Fibroblast of skin of scalp (primary cell): ENCODE measurements around the gene ZKSCAN3.
"Not testable (repeated sequence)": the region's sequence is repeated elsewhere in the genome, so short reads cannot be mapped to it uniquely, and the experiment has no call there.

Experiments used
- DNase-seq: peaks from one replicate; pipeline ENCODE4 v3.0.0-alpha.2; 2013

Gene ZKSCAN3

DNA sequence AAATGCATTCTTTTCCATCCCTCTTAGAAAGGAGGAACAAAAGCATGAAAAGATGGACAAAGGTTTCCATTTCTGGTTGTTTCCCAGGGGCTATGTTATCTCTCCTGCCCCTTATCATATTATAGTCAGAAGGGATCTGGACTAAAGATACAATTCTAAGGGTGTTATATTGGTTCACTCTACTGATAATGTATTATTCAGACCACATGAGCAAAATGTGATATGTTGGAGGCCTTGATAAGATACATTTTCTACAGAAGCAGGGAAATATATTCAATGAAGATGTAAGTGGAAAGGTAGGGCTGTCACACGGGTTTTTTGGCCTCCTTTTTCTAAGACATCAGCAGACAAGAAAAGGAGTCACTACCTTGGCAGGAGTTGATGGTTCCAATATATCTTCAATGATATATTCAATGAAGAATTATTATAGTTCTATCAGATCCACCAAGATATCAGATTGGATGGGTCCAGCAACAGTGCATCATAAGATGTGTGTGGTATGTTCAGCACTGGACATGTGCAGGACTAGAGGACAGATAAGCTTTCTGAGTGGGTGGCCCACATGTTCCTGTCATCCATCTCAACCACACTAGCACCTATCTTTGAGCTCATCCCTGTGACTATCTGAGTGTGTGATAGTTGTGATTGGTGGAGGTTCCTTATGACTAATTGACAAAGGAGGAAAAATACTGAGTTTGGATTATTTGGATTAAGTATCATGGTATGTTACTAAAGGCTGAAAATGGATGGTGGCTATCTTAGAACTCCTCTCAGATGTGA is 5.7 kb upstream of the ZKSCAN3 start:
- no peak for DNase-seq

DNA sequence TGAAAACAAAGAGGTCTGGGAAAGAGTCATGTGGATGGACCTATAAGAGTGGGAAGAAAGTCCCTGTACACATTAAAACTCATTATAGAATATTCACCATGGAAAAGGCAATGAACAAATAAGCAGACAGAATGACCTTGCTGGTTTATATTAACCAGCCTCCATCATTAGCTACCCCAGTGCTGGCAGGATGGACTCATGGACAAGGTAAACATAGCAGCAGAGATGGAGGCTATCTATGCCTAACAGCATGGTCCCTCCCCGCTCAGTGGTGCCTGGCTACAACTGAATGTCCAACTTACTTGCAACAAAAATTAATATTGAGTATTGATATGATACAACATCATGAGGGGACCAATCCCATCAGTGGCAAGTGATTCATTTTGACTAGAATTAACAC is 4.5 kb upstream of the ZKSCAN3 start:
- DNase-seq: no peak

DNA sequence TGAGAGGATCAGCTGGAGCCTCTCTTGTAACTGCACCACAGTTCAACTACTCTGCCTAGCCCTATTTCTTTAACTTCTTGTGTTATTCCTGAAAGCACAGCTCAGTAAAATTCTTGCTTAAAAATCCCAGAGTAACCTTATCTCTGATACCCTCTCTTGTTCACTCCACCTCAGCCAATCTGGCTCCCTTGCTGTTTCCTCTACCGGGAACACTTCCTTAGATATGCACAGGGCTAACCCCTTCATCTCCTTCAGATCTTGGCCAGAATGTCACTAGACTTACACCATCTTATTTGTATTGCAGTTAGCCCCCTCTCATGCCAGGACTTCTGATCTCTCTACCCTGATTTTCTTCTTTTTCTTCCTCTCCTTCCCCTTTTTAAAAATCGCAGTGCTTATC is 2.6 kb upstream of the ZKSCAN3 start:
- DNase-seq: no peak

DNA sequence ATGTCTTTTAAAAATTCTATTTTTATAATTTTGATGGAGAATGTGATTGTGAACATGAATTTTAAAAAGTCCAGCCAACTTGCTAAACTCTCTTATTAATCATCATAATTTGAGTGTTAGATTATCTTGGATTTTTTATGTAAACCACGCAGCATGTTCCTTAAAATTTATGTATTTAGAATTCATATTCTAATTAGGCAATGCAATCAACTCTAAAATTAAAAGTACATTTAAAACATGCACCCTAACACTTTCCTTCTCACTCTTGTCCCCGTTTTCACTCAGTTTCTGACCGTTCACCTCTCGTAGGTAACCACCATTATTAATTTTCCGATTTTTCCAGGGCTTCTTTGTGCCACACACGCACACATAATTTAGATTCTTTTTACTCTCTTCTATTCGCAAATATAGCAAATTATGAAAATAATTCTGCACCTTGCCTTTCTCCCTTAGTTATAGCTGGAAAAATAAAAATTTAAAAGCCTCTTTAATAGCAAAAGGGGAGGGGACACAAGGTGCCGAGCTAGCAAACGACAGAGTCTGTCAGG is 329 bp upstream of the ZKSCAN3 start:
- no peak for DNase-seq

DNA sequence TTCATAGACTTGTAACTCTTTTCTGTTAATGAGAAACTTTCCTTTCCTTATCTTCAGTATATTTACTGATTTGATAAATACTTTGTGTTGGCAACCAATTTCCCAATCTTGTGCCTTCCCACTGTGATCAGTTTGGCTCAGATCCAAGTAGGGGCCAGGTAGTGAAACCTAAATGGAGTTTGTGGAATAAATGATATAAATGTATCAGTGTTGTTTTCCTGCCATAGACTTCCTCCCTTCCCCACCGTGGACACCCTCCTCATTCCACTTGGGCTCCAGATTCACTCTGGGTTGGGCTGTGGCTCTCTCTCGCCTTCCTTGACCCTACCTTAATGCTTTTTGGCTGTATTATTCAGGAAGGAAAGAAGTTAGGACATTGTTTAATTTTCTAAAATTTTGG is 1.3 kb downstream of the ZKSCAN3 start:
- no peak for DNase-seq

DNA sequence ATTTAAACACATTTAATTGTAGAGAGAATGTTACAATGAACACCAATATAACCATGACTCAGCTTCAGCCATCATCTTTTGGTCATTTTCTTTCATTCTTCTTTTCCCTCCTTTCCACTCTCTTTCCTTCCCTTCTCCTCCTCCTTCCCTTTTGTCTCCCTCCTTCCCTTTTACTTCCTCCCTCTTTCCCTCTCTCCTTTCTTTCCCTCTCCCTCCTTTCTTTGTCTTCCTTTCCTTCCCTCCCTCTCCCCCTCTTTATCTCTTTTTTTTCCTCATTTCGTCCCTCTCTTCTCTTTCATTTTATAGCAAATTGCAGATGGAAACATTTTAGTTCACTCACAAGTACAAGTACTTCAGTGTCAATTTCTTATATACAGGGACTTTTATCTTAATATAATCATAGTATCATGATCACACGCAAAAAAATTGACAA is 1.8 kb downstream of the ZKSCAN3 start:
- no peak for DNase-seq

DNA sequence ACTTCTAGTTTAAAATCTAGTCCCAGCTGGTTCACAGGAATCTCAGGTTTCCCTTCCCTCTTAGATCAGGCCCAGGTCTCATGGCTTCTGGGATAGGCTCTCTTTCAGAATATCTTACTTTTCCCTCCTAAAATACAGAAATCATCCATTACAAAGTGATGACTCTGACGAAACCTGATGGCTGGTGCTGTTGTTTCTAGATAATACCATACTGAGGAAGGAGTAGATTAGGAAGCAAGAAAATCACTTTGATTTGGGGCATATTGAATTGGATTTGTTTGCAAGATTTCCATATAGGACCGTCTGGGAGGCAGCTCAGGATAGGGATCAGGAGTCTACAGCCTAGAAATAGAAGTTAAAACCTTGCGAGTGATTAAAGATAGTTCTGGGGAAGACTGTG is 3.6 kb downstream of the ZKSCAN3 start:
- DNase-seq: no peak

DNA sequence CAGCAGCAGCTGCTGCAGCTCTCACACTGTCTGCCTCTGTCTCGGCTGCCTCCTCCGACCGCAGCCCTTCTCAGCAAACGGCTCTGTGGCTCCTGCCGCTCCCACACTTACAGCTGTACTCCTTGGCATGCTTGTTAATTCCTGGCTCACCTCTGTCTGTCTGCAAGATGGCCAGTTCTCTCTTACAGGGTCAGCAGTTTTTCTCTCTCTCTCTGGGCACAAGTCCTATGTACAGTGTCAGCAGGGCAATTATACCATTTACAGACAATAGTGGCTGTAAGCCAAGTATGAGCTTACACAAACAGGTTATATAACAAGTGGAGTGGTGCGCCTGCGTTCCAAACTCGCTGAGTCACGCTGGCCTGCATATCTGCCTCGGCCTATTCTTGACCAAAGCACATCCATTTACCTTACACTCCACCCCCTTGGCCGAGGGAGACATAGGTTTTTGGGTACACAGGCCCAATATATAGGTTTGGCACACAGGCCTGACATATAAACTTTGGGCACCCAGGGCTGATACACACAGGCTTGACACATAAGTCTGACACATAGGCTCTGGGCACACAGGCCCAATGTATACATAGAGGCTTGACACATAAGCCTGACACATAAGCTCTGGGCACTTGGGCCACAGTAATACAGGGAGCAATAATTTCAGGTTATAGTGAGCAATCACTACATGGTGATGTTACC is 4.4 kb downstream of the ZKSCAN3 start:
- no peak for DNase-seq

DNA sequence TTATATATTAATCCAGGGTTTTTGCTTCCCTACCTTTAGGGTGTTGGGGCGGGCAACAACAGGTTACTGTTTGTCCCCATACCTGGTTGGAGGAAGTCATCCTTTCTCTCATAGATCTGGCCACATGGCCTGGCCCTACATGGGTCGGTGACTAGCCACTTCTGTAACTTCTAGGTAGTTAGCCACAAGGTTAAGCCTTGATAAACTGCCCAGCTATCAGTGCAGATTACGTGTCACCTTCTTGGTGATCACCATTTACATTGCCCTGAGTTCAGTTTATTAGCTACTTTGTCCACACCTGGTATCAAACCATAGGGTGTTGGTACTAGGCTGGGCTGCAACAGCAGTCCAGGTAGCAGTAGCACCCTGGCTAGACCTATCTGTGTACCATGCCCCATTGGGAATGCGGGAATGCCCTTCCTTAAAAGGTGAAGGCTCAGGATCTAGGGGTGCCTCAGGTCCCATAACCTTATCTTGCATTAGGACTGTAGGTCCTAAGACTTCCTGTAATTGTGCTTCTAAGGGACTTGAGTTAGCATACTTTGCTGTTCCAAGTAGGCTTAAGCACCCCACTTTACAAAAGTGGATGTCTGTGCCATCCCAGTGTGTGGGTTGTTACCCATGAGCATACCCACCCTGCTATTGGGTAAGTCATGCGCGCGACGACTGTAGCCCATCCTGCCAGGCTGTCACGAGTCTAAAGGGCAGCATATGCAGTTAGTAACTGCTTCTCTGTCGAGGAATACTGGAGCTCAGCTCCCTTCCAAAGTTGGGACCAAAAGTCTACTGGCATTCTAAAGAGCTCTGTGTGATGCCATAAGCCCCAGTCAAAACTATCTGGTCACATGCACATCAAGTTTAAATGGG is 5.2 kb downstream of the ZKSCAN3 start:
- DNase-seq: no peak

DNA sequence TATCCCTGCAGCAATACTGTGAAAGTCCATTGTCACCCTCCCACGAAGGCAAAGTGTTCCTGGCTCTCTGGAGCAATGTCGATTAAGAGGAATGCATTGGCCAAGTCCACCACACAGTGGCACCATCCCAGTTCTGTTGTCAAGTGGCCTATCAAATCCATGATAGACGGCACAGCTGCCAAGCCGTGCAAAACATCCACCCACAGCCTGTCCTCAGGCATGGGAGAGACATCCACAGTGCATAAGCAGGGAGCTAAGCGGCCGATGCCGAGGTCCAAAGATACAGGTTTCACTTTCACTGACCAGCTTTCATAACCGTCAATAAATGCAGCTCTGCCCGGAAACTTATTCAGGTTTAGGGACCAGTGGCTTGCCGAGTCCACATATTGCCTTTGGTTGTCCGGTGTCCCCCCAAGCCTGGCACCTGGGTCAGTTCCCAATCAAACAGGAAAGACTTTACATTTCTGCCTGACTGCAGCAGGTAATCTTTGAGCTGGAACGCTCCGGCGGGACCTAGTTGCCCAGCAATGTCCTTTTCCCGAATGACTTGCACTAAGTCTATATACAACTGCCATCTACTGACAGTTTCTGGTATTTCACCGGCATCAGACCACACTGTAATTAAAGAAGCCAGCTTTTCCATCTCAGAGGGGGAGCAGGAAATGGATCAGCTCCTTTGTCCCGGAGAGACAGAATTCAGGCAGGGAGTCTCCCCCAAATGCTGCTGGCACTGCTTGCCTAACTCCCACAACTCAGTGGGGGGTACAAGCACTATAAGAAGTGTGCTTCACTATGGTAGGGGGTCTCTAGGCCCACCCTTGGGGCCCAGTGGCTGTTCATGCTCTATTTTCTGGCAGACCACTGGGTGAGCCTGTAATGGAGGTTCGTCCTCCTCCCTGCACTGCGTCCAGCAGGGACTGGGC is 6.3 kb downstream of the ZKSCAN3 start:
- peak; percentile 82 for DNase-seq

DNA sequence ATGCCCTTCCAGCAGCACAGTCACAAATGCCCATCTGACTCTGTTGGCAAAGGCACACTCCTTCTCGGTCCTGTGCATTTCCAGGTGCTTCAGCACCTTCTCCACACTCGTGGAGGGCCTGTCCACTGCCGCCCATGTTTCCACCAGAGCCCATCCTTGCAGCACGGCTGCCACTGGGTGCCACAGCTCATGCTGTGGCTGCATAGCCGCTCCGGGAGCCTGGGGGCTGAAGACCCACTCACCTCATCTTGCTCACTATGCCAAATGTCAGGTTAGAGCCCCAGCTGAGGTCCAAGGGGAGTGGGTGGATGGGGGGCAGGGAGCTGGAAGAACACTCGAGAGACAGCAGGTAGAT is 6.9 kb downstream of the ZKSCAN3 start:
- no peak for DNase-seq

DNA sequence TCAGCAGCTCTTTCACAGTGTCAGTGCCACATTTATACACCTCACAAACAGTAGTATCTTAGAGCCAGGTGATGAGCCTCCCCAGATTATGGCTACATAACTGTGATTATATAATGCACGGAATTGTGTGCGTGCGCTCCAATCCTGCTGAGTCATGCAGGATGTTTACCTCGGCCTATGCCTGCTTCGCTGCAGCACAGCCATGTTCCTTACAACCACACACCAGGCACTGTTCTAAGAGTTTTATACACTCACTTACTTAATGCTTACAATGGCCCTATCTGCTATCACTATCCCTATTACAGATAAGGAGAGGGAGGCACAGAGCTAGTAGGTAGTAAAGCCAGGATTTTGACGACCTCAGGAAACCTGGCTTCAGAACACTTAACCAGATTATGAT is 7.3 kb downstream of the ZKSCAN3 start:
- no peak for DNase-seq

DNA sequence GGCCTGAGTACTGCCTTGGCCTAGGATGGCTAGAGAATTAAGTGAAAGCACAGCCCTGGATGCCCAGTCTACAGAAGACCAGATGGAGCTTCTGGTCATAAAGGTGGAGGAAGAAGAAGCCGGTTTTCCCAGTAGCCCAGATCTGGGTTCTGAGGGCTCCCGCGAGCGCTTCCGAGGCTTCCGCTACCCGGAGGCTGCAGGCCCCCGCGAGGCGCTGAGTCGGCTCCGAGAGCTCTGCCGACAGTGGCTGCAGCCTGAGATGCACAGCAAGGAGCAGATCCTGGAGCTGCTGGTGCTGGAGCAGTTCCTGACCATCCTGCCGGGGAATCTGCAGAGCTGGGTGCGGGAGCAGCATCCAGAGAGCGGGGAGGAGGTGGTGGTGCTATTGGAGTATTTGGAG is 9.8 kb downstream of the ZKSCAN3 start:
- DNase-seq: not testable (repeated sequence)

DNA sequence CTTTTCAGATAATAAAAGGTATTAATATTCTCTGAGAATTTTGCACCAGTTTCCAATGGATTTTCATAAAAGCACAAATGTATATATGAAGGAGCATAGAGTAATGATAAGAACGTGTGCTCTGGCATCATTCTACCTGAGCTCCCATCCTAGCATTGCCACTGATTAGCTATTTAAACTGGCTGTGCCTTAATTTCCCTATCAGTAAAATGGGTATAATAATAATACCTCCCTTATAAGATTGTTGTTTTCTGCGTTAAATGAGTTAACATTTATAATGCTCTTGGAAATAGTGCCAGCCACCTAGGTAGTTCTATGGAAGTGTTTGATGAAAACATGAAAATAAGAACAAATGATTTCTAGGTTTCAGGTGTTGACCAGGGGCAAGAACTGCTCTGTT is 11.2 kb downstream of the ZKSCAN3 start:
- DNase-seq: no peak

DNA sequence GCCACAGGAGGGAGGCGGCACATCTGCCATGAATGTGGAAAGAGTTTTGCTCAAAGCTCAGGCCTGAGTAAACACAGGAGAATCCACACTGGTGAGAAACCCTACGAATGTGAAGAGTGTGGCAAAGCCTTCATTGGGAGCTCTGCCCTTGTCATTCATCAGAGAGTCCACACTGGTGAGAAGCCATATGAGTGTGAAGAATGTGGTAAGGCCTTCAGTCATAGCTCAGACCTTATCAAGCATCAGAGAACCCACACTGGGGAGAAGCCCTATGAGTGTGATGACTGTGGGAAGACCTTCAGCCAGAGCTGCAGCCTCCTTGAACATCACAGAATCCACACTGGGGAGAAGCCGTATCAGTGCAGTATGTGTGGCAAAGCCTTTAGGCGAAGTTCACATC is 15.8 kb downstream of the ZKSCAN3 start:
- not testable (repeated sequence) for DNase-seq

DNA sequence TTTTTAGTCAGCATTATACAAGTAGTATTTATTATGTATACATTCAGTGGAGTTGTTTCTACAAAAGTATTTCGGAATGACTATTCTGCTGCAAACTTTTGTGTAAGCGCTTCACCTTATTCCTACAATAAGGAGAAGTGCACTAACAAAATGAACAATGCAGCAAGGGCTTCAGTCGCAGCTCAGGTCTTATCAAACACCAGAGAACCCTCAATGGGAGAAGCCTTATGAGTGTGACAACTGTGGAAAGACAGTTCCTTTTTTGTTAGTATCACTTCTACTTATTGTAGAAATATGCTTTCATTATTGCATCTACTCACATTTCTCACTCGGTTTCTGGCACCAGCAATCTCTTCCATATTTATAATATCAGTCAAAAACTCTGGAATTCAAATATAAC is 18.8 kb downstream of the ZKSCAN3 start:
- no peak for DNase-seq

DNA sequence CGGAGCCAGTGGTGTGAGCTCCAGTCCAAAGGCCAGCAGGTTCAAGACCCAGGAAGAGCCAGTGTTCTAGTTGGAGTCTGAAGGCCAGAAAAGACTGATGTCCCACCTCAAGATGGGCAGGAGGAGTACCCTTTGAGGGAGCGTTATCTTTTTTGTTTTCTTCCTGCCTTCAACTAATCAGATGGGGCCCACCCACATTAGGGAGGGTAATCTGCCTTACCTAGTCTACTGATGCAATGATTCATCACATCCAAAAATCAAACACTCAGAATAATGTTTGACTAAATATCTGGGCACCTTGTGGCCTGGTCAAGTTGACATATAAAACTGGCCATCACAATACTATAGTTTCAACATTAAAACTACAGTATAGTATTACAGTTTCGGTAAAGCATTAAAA is 19.7 kb downstream of the ZKSCAN3 start:
- DNase-seq: no peak

DNA sequence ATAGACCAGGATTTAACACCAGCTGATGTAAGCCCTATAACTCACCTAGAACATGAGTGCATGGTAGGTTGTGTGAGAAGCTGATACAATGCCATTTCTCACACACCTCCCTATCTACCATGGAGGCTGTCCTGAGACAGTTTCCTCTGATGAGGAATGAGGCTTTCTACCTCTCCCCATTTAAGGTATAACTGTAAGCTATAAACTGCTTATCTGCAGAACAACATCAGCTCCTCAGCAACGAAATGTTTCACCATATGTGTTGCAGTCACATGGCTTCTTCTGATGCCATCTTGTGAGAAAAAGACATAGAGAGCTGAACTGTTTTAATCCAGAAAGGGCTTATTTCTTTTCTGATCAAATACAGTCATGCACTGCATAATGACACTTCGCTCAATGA is 20.7 kb downstream of the ZKSCAN3 start:
- no peak for DNase-seq

DNA sequence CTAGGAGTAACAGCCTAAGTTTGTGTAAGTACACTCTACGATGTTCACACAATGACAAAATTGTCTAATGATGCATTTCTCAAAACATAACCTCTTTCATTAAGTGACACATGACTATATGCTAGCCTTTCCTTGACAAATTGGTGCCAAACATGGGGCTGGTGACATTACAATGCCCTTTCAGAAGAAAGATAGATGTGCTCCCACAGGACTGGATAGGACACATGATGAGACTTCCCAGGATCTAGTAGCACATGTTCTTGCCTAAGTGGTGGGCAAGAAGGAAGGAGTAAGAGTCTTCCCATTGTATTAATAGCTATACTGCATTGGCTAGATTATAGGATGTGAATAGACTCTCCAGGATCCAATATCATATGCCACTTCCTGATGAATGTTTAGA is 21.5 kb downstream of the ZKSCAN3 start:
- no peak for DNase-seq

DNA sequence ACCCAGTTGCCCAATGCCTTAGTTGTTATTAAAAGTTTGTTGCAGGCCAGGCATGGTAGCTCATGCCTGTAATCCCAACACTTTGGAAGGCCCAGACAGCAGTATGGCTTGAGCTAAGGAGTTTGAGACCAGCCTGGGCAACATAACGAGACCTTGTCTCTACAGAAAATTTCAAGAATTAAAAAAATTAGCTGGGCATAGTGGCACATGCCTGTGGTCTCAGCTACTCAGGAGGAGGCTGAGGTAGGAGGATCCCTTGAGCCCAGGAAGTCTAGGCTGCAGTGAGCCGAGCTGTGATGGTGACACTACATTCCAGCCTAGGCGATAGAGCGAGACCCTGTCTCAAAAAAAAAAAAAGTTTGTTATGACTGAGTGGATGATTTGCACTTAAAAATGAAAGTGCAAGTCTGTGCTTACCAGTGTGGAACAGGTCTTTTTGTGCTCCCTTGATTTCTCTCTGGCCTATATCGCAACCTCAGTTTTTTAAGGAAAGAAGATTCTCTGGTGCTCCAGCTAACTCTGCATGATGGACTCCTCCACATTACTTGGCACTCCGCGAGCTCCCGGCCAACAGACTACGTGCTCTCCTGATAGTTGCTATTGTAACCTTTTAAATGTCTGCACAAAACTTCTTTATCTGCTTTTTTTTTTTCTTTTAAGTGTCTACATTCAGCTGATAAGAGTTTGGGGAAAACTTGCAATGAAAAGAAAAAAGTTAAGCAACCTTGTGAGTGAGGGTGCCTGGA is 22.1 kb downstream of the ZKSCAN3 start:
- no peak for DNase-seq

DNA sequence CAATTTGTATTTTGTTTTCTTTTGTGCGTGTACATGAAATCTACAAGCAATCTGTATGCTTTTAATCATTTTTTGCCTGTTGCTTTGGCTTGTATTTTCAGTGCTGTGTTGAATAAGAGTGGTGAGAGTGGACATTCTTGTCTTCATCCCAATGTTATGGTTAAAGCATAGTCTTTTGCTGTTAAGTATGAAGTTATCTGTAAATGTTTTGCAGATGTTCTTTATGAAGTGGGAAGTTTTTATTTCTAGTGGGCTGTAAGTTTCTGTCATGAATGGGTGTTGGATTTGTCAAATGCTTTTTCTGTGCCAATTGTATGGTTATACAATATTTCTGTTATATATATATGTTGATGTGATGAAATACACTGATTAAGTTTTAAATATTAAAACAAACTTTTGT is 24.2 kb downstream of the ZKSCAN3 start:
- no peak for DNase-seq
